Measurements from ENCODE around the gene ATP6V1C2.

DNA sequence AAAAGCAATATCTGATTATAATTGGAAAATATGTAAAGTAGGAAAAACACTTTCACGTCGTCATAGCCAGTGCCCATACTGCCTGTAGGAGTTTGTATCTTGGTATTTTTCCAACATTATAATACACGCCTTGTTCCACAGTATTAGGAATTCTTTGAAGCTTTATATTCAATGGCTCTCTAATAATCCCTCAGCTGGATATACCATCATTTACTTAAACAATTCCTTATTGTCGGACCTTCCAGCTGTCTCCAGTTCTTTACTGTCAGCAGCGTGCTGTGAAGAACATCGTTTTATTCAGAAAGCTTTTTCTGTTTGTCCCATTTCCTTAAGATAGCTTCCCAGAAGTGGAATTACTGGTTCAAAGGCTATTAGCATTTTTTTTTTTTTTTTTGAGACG is 31.7 kb downstream of the ATP6V1C2 start:
- no peak for TF ChIP-seq POLR2AphosphoS5 (IDR thresholded peaks at IDR 0.05; ENCODE audit: low read depth, low read length)
- no peak for TF ChIP-seq POLR2A (IDR thresholded peaks at IDR 0.05; ENCODE audit: low read depth, low read length)
- no peak for TF ChIP-seq TAF1 (IDR thresholded peaks at IDR 0.05; ENCODE audit: borderline replicate concordance, low read depth, low read length)

All from GM12892 (cell line).